ENCODE measurements around the gene LDLRAD3.

Gene LDLRAD3

GRCh38 chr11:36257351-36257750, 313.5 kb downstream of the LDLRAD3 start:
- DNase-seq, result no peak

DNA sequence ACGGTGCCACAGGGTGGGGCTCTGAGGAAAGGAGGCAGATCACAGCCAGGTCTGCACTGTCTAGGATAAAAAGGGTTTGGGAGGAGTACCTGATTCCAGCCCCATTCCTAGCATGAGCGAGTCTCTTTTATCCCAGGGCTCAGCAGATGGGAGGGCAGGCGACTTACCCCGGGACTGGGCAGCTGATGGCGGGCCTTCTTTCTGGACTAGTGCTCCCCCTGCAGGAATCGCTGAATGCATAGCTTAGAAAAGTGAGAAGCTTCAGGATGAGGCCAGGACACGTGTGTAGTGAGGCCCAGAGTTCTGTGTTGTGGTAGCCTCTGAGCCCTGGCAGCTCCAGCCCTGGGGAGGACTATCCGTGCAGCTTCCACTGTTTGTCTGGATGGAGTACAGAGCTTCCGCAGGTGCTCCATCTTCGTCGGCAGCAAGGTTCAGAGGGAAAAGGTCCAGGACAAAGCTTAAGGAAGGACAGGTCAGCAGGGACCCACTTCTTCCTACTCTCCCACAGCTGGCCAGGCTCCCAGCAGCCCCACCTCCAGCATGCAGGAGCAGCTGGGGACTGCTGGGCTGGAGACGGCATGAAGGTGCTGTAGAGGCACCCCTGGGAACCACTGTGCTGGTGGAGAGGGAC, 315.0 kb downstream of the LDLRAD3 start:
- peak; percentile 41 for DNase-seq

- DNase-seq, result no peak
Measured at GRCh38 chr11:36261094-36261493, 317.2 kb downstream of the LDLRAD3 start.

- DNase-seq, result no peak
Measured at GRCh38 chr11:36264011-36264972, 320.4 kb downstream of the LDLRAD3 start.

GRCh38 chr11:36264973-36265344, 321.1 kb downstream of the LDLRAD3 start:
- DNase-seq, result no peak

DNA sequence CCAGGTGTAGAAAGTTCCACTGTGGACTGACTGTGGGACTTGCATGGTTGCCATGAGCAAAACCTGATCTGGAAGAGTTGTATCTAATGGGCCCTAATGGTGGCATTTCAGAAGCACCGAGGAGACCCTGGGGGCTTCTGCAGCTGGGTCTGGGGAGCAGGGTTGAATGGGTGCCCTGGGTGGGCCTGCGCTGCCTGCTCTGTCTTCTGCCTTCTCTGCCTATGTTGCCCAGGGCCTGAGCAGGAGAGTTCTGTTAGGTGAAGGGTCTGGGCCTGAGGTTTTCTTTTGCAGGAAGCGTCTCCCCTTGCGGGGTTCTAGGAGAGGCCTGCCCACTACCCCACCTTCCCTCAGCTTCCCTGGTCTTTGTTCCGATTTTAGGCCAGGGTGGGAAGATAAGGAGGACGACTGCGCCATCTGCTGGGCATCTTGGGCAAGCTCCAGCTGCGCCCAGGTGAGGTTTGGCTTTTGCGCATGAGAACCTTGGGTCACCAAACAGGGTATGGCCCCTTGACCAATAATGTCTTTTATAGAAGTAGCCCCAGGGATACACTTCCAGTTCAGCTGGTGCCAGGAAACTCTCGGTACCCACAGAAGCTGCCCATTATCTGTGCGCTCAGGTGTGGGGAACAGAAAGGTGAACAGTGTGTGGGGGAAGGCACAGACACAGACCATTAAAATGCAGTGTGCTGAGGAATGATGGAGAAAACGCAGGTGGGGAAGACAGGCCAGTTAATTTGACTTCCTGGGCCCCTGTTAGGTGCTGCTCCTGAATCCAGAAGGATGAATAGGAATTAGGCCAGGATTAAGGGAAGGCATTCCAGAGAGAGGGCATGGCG, 322.1 kb downstream of the LDLRAD3 start:
- peak; percentile 56 for DNase-seq

DNA sequence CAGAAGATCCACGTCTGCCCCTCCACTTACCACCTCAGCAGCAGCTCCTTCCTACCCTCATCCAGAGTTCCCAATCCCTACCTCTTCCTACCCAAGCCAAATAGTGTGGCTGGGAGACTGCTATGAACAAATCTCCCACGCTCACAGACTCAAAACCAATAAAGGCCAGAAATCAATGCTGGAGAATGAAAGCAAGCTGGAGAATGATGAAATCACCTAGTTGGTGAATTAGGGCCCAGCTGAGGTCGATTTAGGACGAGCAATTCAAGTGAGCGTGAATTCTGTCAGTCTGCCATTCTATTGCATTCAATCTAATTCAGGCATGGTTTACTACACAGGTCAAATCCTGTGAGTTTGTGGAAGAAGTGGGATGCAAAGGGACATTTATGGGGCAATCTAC, 322.9 kb downstream of the LDLRAD3 start:
- DNase-seq, result no peak

DNA sequence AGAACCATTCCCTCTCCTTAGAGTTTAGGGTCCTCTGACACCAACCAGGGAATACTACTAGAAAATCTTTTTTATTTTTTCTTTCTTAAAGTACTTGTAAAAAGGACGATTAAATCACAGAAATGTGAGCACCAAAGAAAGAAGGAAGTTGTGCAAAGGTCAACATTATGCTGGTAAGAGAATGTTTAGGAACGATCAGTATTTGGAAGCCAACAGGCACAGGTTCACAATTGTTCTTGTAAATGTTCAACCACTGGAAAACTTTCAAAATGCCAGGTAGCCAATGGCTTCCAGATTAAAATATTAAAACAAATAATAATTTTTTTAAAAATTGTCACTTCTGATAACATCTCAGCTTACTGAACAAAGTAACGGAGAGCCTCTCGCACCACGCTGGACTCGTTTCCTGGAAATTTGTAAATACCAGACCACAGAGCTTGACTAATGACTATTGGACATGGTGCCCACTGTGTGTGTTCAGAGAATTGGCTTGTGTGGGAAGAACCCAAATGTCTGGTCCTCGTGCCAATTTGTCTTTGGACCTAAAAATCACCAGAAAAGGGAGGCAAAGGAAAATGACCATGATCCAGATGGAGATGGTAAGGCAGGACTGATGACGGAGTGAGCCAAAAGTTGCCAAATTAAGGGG, 324.6 kb downstream of the LDLRAD3 start:
- no peak for DNase-seq

- no peak for DNase-seq
Measured at GRCh38 chr11:36270701-36271100, 326.8 kb downstream of the LDLRAD3 start.

GRCh38 chr11:36271794-36272407, 328.0 kb downstream of the LDLRAD3 start:
- DNase-seq, result no peak

DNA sequence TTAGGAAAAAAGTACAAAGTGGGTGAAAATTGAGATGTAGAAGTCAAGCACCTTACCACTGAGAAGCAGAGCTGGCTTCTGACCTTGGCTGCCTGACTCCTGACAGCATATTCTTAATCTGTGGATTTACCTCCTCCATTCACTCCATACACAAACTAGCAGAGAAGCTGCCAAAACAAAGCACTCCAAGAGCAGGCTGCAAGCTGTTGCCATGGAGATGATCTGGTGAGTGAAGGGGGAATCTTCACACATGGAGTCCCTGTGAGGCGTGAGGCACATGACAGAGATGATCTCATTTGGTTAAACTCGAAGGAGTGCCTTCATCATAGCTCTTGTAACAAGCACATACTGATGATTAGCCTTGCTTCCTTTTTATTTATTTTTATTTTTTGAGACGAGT, 329.2 kb downstream of the LDLRAD3 start:
- DNase-seq, result peak; percentile 80

DNA sequence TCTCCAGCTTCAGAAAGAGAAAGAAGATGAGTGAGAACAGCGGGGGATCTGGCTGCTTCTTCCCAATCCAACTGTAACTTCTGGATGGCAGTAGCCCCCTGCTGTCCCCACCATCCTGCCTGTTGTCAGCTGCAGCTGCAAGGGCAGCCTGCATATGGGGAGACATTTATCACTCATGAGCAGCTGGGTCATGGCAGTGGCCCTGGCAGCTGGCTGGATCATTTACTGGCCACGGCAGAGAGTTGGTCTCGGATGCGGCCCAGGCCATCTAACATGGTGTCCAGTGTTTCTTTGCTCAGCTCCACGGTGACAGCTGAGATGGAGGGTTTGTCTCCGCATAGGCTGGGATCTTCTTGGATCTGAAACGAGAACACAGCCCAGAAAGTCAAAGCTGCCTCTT, 330.6 kb downstream of the LDLRAD3 start:
- DNase-seq, result no peak

DNA sequence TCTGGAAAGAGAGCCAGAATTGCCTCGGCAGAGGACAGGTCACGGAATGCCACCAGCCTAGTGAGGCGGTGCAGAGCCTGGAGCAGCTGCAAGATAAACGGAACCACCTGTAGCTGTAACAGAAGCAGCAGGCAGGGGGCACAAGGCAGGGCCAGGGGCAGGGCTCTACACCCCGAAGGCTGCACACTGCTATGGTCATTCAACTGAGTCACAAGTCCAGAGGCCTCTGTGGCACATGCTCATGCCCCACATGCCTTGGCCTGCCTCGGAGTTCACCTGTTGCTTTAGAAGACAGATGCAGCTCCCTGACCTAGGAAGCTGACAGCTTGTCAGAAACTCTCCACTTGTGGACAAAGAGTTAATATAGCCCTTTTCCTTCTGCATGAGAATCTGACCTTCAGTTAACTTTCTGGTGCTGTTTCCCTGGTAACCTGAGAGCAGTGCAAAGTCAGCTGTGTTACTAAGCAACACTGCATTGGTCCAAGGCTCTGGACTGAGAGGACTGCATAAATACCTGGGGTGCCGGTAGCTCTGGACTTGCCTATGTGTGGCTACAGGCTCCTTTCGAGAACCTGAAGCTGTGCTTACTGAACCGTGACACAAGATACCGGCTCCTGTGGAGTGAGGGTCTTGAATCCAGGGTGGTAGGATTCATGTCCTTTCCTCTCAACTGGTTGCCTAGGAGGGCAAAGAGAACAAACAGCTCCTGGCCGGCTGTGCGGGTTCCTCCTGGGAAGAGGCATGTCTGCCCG, 334.8 kb downstream of the LDLRAD3 start:
- DNase-seq, result no peak

DNA sequence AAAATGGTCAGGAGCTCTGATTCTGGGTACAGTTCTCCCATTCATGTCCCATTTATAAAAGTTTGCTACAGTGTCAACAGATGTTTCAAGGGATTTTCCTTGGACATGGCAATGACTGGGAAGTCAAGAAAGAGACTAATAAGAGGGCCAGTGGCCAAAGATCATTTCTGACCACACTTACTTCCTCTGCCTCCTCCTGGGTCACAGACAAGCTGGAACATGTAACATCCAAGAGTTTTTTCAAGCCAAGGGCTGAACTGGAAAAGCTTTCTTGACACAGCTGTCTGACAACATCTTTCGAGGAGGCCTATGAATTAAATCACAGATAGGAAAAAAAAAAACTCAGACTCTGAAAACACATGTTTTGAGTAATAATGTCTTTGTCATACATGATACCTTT, 336.7 kb downstream of the LDLRAD3 start:
- no peak for DNase-seq
